ENCODE results near the gene SEMA4D. TPM values are rescaled to one million over a fixed set of nuclear protein-coding genes. Genes with fewer than 3 reads are reported as not detected.

The SEMA4D gene
- total RNA-seq, 1 donor from 2014 or later, result 12.3 TPM

- no peak for DNase-seq (ENCODE audit: low read depth)
- TF ChIP-seq, protein P1, sequence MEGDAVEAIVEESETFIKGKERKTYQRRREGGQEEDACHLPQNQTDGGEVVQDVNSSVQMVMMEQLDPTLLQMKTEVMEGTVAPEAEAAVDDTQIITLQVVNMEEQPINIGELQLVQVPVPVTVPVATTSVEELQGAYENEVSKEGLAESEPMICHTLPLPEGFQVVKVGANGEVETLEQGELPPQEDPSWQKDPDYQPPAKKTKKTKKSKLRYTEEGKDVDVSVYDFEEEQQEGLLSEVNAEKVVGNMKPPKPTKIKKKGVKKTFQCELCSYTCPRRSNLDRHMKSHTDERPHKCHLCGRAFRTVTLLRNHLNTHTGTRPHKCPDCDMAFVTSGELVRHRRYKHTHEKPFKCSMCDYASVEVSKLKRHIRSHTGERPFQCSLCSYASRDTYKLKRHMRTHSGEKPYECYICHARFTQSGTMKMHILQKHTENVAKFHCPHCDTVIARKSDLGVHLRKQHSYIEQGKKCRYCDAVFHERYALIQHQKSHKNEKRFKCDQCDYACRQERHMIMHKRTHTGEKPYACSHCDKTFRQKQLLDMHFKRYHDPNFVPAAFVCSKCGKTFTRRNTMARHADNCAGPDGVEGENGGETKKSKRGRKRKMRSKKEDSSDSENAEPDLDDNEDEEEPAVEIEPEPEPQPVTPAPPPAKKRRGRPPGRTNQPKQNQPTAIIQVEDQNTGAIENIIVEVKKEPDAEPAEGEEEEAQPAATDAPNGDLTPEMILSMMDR (conservative IDR thresholded peaks at IDR 0.05; ENCODE audit: low read depth, low read length), result no peak
- H3K4me3 ChIP-seq (ENCODE audit: low read depth, low read length), result no peak overlapping the region
Measured at GRCh38 chr9:89409466-89409865, 88.4 kb downstream of the SEMA4D start.

- H3K4me3 ChIP-seq (ENCODE audit: low read depth, low read length), result no peak overlapping the region
- TF ChIP-seq, protein P1 (conservative IDR thresholded peaks at IDR 0.05; ENCODE audit: low read depth, low read length), result no peak
- DNase-seq (ENCODE audit: low read depth), result no peak
Measured at GRCh38 chr9:89408628-89409101, 89.2 kb downstream of the SEMA4D start.

- TF ChIP-seq, protein P1 (conservative IDR thresholded peaks at IDR 0.05; ENCODE audit: low read depth, low read length), result no peak
Measured at GRCh38 chr9:89407070-89407469, 90.8 kb downstream of the SEMA4D start.

DNA sequence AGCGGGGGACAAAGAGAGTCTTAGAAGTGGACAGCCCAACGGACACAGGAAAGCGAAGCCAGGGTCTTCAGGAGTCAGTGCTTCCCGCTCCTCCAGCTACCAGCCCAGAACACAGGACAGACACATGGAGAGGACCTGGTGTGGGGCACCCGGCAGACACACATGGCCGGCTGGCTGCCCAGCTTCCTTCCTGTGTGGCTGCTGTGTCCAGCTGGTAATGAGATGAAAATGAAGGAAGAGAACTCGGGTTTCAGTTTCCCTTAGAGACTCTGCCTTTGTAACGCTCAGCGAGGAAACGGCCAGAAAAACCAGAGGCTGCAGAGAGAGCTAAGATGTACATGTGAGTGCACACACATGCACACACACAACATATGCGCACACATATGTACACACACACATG, 92.1 kb downstream of the SEMA4D start:
- TF ChIP-seq, protein P1 (conservative IDR thresholded peaks at IDR 0.05; ENCODE audit: low read depth, low read length), result no peak

More at GRCh38 chr9:89407070-89407469, 90.8 kb downstream of the SEMA4D start:
- H3K4me3 ChIP-seq (ENCODE audit: low read depth, low read length), result no peak overlapping the region
- no peak for DNase-seq (ENCODE audit: low read depth)

DNA sequence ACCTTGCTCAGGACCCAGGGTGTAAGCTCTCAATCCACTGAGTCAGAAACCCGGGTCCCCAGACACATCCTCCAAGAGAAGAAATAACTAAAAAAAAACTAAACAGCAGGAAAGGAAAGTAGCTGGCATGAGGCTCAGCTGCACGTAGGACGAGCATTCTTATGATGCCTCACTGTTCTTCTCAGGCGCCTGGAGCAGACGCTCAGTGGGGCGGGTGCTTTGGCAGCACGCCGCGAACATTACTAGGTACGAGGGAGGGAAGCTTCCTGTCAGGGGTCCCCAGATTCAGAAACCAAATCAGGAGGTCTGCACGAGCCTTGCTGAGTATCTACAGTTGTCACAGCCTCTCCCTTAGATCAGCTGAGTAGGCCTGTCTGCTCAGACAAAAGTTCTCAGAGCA, 93.8 kb downstream of the SEMA4D start:
- no peak overlapping the region for H3K4me3 ChIP-seq (ENCODE audit: low read depth, low read length)
- TF ChIP-seq, protein P1 (conservative IDR thresholded peaks at IDR 0.05; ENCODE audit: low read depth, low read length), result no peak
- no peak for DNase-seq (ENCODE audit: low read depth)

More for the DNA sequence above, 92.1 kb downstream of the SEMA4D start:
- DNase-seq (ENCODE audit: low read depth), result no peak
- no peak overlapping the region for H3K4me3 ChIP-seq (ENCODE audit: low read depth, low read length)

GRCh38 chr9:89402695-89403427, 95.1 kb downstream of the SEMA4D start:
- no peak overlapping the region for H3K4me3 ChIP-seq (ENCODE audit: low read depth, low read length)
- DNase-seq (ENCODE audit: low read depth), result no peak
- TF ChIP-seq, protein P1 (conservative IDR thresholded peaks at IDR 0.05; ENCODE audit: low read depth, low read length), result no peak

All from epithelial cell of proximal tubule (primary cell).